HepG2 (cell line): ENCODE data around the gene TLCD3A. TPM values are rescaled to one million over a fixed set of nuclear protein-coding genes. Genes with fewer than 3 reads are reported as not detected.

Source experiments
- ATAC-seq: fragments of 200-7000 bp; cut with Tn5 transposase; 3 replicates; pipeline ENCODE4 v1.9.1; 2020; ENCODE audit warnings: mild to moderate bottlenecking, moderate library complexity
- BruUV-seq: library from RNA; stranded (reverse); fragments of 400-500 nt; replicated peaks from 2 replicates; lab custom pipeline; 2021; lab: Mats Ljungman, UMichigan
- CTCF ChIA-PET: fragments of 300-600 bp; formaldehyde crosslinking; extraction: SDS; loops from one replicate; lab custom pipeline; 2021; ENCODE audit warnings: low total read pairs, inconsistent platforms, low intra/inter-chr PET ratio; lab: Yijun Ruan, JAX
- POLR2A ChIA-PET: fragments of 350-600 bp; sonication (Branson Sonifier 250); formaldehyde crosslinking; loops from one replicate; lab custom pipeline; 2020; ENCODE audit warnings: antibody characterized with exemption, inconsistent platforms; lab: Yijun Ruan, JAX
- DNase-seq: peaks from one replicate; pipeline ENCODE4 v3.0.0-alpha.2; 2015; ENCODE audit warnings: low spot score
- FAIRE-seq: peaks from 3 replicates; lab custom pipeline; 2011; peaks lifted over from hg19 to GRCh38; lab: Jason Lieb, UNC
- H2AFZ ChIP-seq: one replicate; pipeline ENCODE4 v1.6.1; 2011; ENCODE audit warnings: low read length, inconsistent platforms
- H3K27ac ChIP-seq: fragments of 300-600 bp; 3 replicates; pipeline ENCODE4 v1.8.0; 2011; ENCODE audit warnings: mixed run types, mild to moderate bottlenecking, mixed read lengths, low read length, inconsistent platforms; ENCODE audit not compliant: insufficient read depth; ENCODE audit errors: extremely low read length
- H3K27me3 ChIP-seq, 2 experiments: fragments of 200-600 bp in 1 of 2; 2 replicates in 1 of 2; 3 replicates in 1 of 2; pipeline versions ENCODE4 v1.6.0 to v1.8.0; 2011; ENCODE audit warnings: low read length in 2 of 2, mild to moderate bottlenecking in 2 of 2, moderate library complexity in 2 of 2, inconsistent platforms in 1 of 2; ENCODE audit not compliant: insufficient read depth in 2 of 2, control insufficient read depth in 1 of 2
- H3K36me3 ChIP-seq, 2 experiments: fragments of 200-600 bp in 1 of 2; replicated peaks in 1 of 2; 2 replicates in 1 of 2; 3 replicates in 1 of 2; pipeline versions ENCODE4 v1.5.1 to v1.8.0; 2011; ENCODE audit warnings: low read length in 2 of 2, inconsistent platforms in 1 of 2; ENCODE audit not compliant: insufficient read depth in 2 of 2, control insufficient read depth in 1 of 2
- H3K4me1 ChIP-seq: 2 replicates; pipeline ENCODE4 v1.5.1; 2012; ENCODE audit warnings: low read length, inconsistent platforms; ENCODE audit not compliant: insufficient read depth
- H3K4me2 ChIP-seq: 2 replicates; pipeline ENCODE4 v1.6.0; 2011; ENCODE audit warnings: low read depth, low read length, inconsistent platforms
- H3K4me3 ChIP-seq, 3 experiments: fragments of 200-600 bp in 1 of 3; sonication (generic), shearing (Covaris generic) in 1 of 3; replicated peaks in 1 of 3; 2 replicates each; pipeline ENCODE4 v1.5.1; 2011 to 2016; ENCODE audit warnings: low read length in 3 of 3, inconsistent platforms in 2 of 3, low read depth in 2 of 3, mild to moderate bottlenecking in 2 of 3, control low read depth in 1 of 3, mixed read lengths in 1 of 3; ENCODE audit not compliant: insufficient read depth in 1 of 3
- H3K79me2 ChIP-seq: one replicate; pipeline ENCODE4 v1.6.1; 2011; ENCODE audit warnings: low read length, inconsistent platforms; ENCODE audit not compliant: insufficient read depth
- H3K9ac ChIP-seq: 2 replicates; pipeline ENCODE4 v1.6.0; 2011; ENCODE audit warnings: mild to moderate bottlenecking, low read depth, low read length, inconsistent platforms; ENCODE audit not compliant: insufficient read depth
- H3K9me3 ChIP-seq: 2 replicates; pipeline ENCODE4 v1.5.1; 2012; ENCODE audit warnings: mild to moderate bottlenecking, low read length
- H4K20me1 ChIP-seq: 2 replicates; pipeline ENCODE4 v1.6.0; 2011; ENCODE audit warnings: inconsistent platforms, mild to moderate bottlenecking, low read length, moderate library complexity; ENCODE audit not compliant: insufficient read depth
- ARID5B ChIP-seq: IDR thresholded peaks from 2 replicates; pipeline ENCODE4 v1.4.0; 2020; ENCODE audit warnings: mild to moderate bottlenecking, missing genetic modification reagents
- GZF1 ChIP-seq: sonication (generic); formaldehyde crosslinking; IDR thresholded peaks from 2 replicates; pipeline ENCODE4 v1.5.1; 2020; ENCODE audit warnings: mild to moderate bottlenecking, missing genetic modification reagents
- KIAA2018 ChIP-seq: sonication (generic); formaldehyde crosslinking; IDR thresholded peaks from 2 replicates; pipeline ENCODE4 v1.5.0; 2020; ENCODE audit warnings: mild to moderate bottlenecking, missing genetic modification reagents, borderline replicate concordance
- MXI1 ChIP-seq: IDR thresholded peaks from 3 replicates; pipeline ENCODE4 v1.6.1; 2012; ENCODE audit warnings: low read depth, low read length, inconsistent platforms, borderline replicate concordance
- PAWR ChIP-seq: sonication (generic); formaldehyde crosslinking; IDR thresholded peaks from 2 replicates; pipeline ENCODE4 v1.4.0; 2020; ENCODE audit warnings: missing genetic modification reagents, mild to moderate bottlenecking, borderline replicate concordance
- SAFB2 ChIP-seq: sonication (generic); formaldehyde crosslinking; IDR thresholded peaks from 2 replicates; pipeline ENCODE4 v1.5.1; 2020; ENCODE audit warnings: missing genetic modification reagents, low read depth, mild to moderate bottlenecking, borderline replicate concordance
- ZNF432 ChIP-seq: sonication (generic); formaldehyde crosslinking; IDR thresholded peaks from 2 replicates; pipeline ENCODE4 v1.5.0; 2020; ENCODE audit warnings: missing genetic modification reagents, mild to moderate bottlenecking, borderline replicate concordance
- ZNF703 ChIP-seq: sonication (generic); formaldehyde crosslinking; IDR thresholded peaks from 2 replicates; pipeline ENCODE4 v1.5.1; 2020; ENCODE audit warnings: missing genetic modification reagents, mild to moderate bottlenecking, moderate library complexity, borderline replicate concordance
- WGBS: methylation state at CpG from one replicate; pipeline ENCODE4 v1.1.6; 2017; ENCODE audit warnings: low lambda C conversion rate; 5-methylcytosine and 5-hydroxymethylcytosine counted together
- in situ Hi-C: cut with HindIII; loops from 2 replicates; pipeline ENCODE4 v1.10.0; 2017; ENCODE audit warnings: low pct_unique_long_range_greater_than_20kb; ENCODE audit not compliant: extremely low pct_ligation_motif_present
- intact Hi-C: fragments of 100-400 bp; cut with micrococcal nuclease; formaldehyde crosslinking; loops from one replicate; pipeline ENCODE4 v1.10.0; 2022; ENCODE audit not compliant: unreplicated experiment
- polyA plus RNA-seq, 8 experiments: library from polyadenylated mRNA; depleted of rRNA in 3 of 8; stranded (reverse) in 7 of 8; unstranded in 1 of 8; fragments of >200 nt; fragmentation: Illumina TruSeq in 4 of 8; extraction: Trizol in 4 of 8; gene quantifications; 2 replicates each; pipeline versions ENCODE4 v1.2.1 to v1.2.3, GENCODE V29; 2011 to 2016; ENCODE audit warnings: low read depth in 4 of 8, missing spikeins in 1 of 8, mixed read lengths in 1 of 8; ENCODE audit not compliant: insufficient read depth in 1 of 8
- total RNA-seq, 5 experiments: library from RNA; depleted of rRNA; stranded (reverse); fragments of >200 nt; fragmentation: Illumina TruSeq; extraction: Trizol; gene quantifications; 2 replicates each; pipeline ENCODE4 v1.2.3, GENCODE V29; 2016; ENCODE audit warnings: low read depth in 1 of 5

Gene TLCD3A
- total and polyA plus RNA-seq, 2 of the 13 experiments (the other 11 are each of a cell fraction or from before 2014, with no cell fraction given): 25.2 to 46.6 TPM

GRCh38 chr17:704111-704864 lies 28.1 kb upstream of the TLCD3A start (continued):
- TF ChIP-seq ZNF703 (CRISPR knock-in tag) (no peak), MXI1 (no peak), SAFB2 (no peak), ARID5B (CRISPR knock-in tag) (no peak), GZF1 (CRISPR knock-in tag) (no peak)

- Histone ChIP-seq H3K9me3 (no peaks in the 10 kb centered on the region), H3K36me3 (peaks cover 16 to 38% of the 10 kb centered on the region in 2 experiments), H4K20me1 (no peaks in the 10 kb centered on the region), H3K4me3 (no peak overlapping the region), H3K27me3 (no peaks in the 10 kb centered on the region), H3K79me2 (peaks cover 9% of the 10 kb centered on the region), H3K4me2 (no peak overlapping the region), H3K27ac (no peak overlapping the region), H2AFZ (no peak overlapping the region), H3K9ac (no peak overlapping the region), H3K4me1 (no peaks in the 10 kb centered on the region)
- no TSS peak for BruUV-seq
- DNase-seq (no peak), ATAC-seq (no peak), FAIRE-seq (no peak)
- CTCF ChIA-PET: no interaction called here
- intact Hi-C loops: no loop called here
- POLR2A ChIA-PET: no interaction called here
- in situ Hi-C loops: no loop called here
- 95% methylated on average over 1 of the region's 1 CpG for WGBS
- TF ChIP-seq PAWR (no peak), ZNF432 (CRISPR knock-in tag) (no peak), KIAA2018 (CRISPR knock-in tag) (no peak)
Observed at GRCh38 chr17:705011-705410, 27.4 kb upstream of the TLCD3A start.
